HCT116 (cell line): ENCODE data around the gene YEATS4. TPM values are rescaled to one million over a fixed set of nuclear protein-coding genes. Genes with fewer than 3 reads are reported as not detected.

ENCODE experiments used
- ATAC-seq: fragments of 200-7000 bp; cut with Tn5 transposase; 2 replicates; pipeline ENCODE4 v1.9.1; 2020; ENCODE audit warnings: mild to moderate bottlenecking, moderate library complexity
- BruUV-seq: library from RNA; stranded (reverse); fragments of 400-500 nt; replicated peaks from 2 replicates; lab custom pipeline; 2021; lab: Mats Ljungman, UMichigan
- CTCF ChIA-PET: fragments of 300-600 bp; sonication (Branson Sonifier 250); formaldehyde crosslinking; loops from one replicate; lab custom pipeline; 2021; ENCODE audit warnings: antibody characterized with exemption; lab: Charles Lee
- POLR2A ChIA-PET: fragments of 300-600, 350-600 bp; sonication (Branson Sonifier 250); formaldehyde crosslinking; loops from one replicate; lab custom pipeline; 2021; ENCODE audit warnings: antibody characterized with exemption; lab: Charles Lee
- RAD21 ChIA-PET, 2 experiments: fragments of 300-600 bp; sonication (Branson Sonifier 250); formaldehyde crosslinking; loops; one replicate each; lab custom pipeline; 2023; ENCODE audit warnings: low total read pairs in 2 of 2; ENCODE audit not compliant: uncharacterized antibody in 2 of 2, unreplicated experiment in 2 of 2, low non-redundant PET in 1 of 2; lab: Charles Lee
- DNase-seq: peaks from one replicate; pipeline ENCODE4 v3.0.0-alpha.2; 2010; ENCODE audit warnings: low read depth, low spot score
- H2AFZ ChIP-seq: fragments of 200-600 bp; shearing (Covaris generic), sonication (generic); 2 replicates; pipeline ENCODE4 v1.6.1; 2017; ENCODE audit warnings: low read depth, mixed run types, mixed read lengths, antibody characterized with exemption, low read length; ENCODE audit not compliant: poor library complexity, severe bottlenecking
- H3K27ac ChIP-seq: 2 replicates; pipeline ENCODE4 v1.5.1; 2012; ENCODE audit warnings: low read depth, low read length
- H3K27me3 ChIP-seq: fragments of 200-600 bp; sonication (generic); 2 replicates; pipeline ENCODE4 v1.6.1; 2016; ENCODE audit warnings: mixed run types, low read length, mixed read lengths; ENCODE audit not compliant: insufficient read depth
- H3K36me3 ChIP-seq, 2 experiments: fragments of 200-500 bp in 1 of 2; fragments of 200-600 bp in 1 of 2; sonication (Bioruptor generic) in 1 of 2; sonication (generic) in 1 of 2; 2 replicates each; pipeline versions ENCODE4 v1.5.1 to v1.6.1; 2014 to 2016; ENCODE audit warnings: low read length in 2 of 2, inconsistent platforms in 1 of 2, mixed read lengths in 1 of 2, mixed run types in 1 of 2; ENCODE audit not compliant: insufficient read depth in 2 of 2, control insufficient read depth in 1 of 2
- H3K4me1 ChIP-seq, 2 experiments: fragments of 200-600 bp in 1 of 2; sonication (generic) in 1 of 2; 2 replicates each; pipeline versions ENCODE4 v1.5.1 to v1.6.1; 2012 to 2017; ENCODE audit warnings: low read length in 2 of 2, inconsistent platforms in 1 of 2, mild to moderate bottlenecking in 1 of 2, mixed read lengths in 1 of 2, mixed run types in 1 of 2, moderate library complexity in 1 of 2; ENCODE audit not compliant: insufficient read depth in 2 of 2, control insufficient read depth in 1 of 2
- H3K4me2 ChIP-seq: fragments of 200-600 bp; sonication (generic); 2 replicates; pipeline ENCODE4 v1.6.1; 2017; ENCODE audit warnings: mixed run types, low read length, mixed read lengths
- H3K4me3 ChIP-seq, 2 experiments: fragments of 200-600 bp in 1 of 2; sonication (generic) in 1 of 2; replicated peaks in 1 of 2; 2 replicates each; pipeline ENCODE4 v1.5.1; 2011 to 2016; ENCODE audit warnings: low read length in 2 of 2, control low read depth in 1 of 2, low read depth in 1 of 2, mild to moderate bottlenecking in 1 of 2, mixed read lengths in 1 of 2, mixed run types in 1 of 2
- H3K79me2 ChIP-seq: fragments of 200-600 bp; sonication (generic); 2 replicates; pipeline ENCODE4 v1.6.1; 2017; ENCODE audit warnings: mild to moderate bottlenecking, mixed run types, low read length, moderate library complexity, mixed read lengths; ENCODE audit not compliant: insufficient read depth
- H3K9ac ChIP-seq: fragments of 200-600 bp; sonication (generic); 2 replicates; pipeline ENCODE4 v1.6.1; 2016; ENCODE audit warnings: low read length, mixed read lengths
- H3K9me2 ChIP-seq: fragments of 200-600 bp; sonication (generic), shearing (Covaris generic); 2 replicates; pipeline ENCODE4 v1.6.1; 2017; ENCODE audit warnings: mixed run types, mild to moderate bottlenecking, moderate library complexity; ENCODE audit not compliant: insufficient read depth
- H3K9me3 ChIP-seq, 2 experiments: fragments of 200-500 bp in 1 of 2; fragments of 200-600 bp in 1 of 2; sonication (Bioruptor generic) in 1 of 2; sonication (generic) in 1 of 2; 2 replicates each; pipeline ENCODE4 v1.6.1; 2014 to 2017; ENCODE audit warnings: low read length in 2 of 2, mixed read lengths in 2 of 2, inconsistent platforms in 1 of 2, low read depth in 1 of 2, mild to moderate bottlenecking in 1 of 2, mixed run types in 1 of 2, moderate library complexity in 1 of 2; ENCODE audit not compliant: control insufficient read depth in 1 of 2, insufficient read depth in 1 of 2
- H4K20me1 ChIP-seq: fragments of 200-600 bp; sonication (generic), shearing (Covaris generic); 2 replicates; pipeline ENCODE4 v1.6.1; 2017; ENCODE audit warnings: mixed run types, mild to moderate bottlenecking, moderate library complexity; ENCODE audit not compliant: insufficient read depth
- CBX3 ChIP-seq: IDR thresholded peaks from 2 replicates; pipeline ENCODE4 v1.6.1; 2012; ENCODE audit warnings: low read depth
- CEBPB ChIP-seq: IDR thresholded peaks from 2 replicates; pipeline ENCODE4 v1.6.1; 2012; ENCODE audit warnings: low read depth
- ELF1 ChIP-seq: IDR thresholded peaks from 2 replicates; pipeline ENCODE4 v1.6.1; 2012; ENCODE audit warnings: low read depth, borderline replicate concordance
- EZH2 ChIP-seq: fragments of 200-600 bp; sonication (generic); IDR thresholded peaks from 2 replicates; pipeline ENCODE4 v1.6.1; 2017; ENCODE audit warnings: antibody characterized with exemption, mixed run types
- JUND ChIP-seq: IDR thresholded peaks from 2 replicates; pipeline ENCODE4 v1.6.1; 2012
- POLR2A ChIP-seq: IDR thresholded peaks from 2 replicates; pipeline ENCODE4 v1.7.0; 2011; ENCODE audit warnings: borderline replicate concordance; ENCODE audit not compliant: insufficient read depth, insufficient read length; ENCODE audit errors: extremely low read depth
- RAD21 ChIP-seq: IDR thresholded peaks from 2 replicates; pipeline ENCODE4 v1.6.1; 2012; ENCODE audit warnings: low read depth, mild to moderate bottlenecking
- SRF ChIP-seq: IDR thresholded peaks from 2 replicates; pipeline ENCODE4 v1.6.1; 2012; ENCODE audit warnings: low read depth
- TCF7L2 ChIP-seq: IDR thresholded peaks from 2 replicates; pipeline ENCODE4 v1.7.0; 2011; ENCODE audit warnings: borderline replicate concordance, inconsistent platforms; ENCODE audit not compliant: insufficient read depth, insufficient read length; ENCODE audit errors: extremely low read depth
- ZFX ChIP-seq: fragments of 450-650 bp; IDR thresholded peaks from 2 replicates; pipeline ENCODE4 v1.6.1; 2017
- ZNF274 ChIP-seq: fragments of 200-500 bp; sonication (Bioruptor generic); IDR thresholded peaks from 2 replicates; pipeline ENCODE4 v1.6.1; 2014; ENCODE audit warnings: mild to moderate bottlenecking, low read depth, low read length, inconsistent platforms
- intact Hi-C: fragments of 100-400 bp; cut with micrococcal nuclease; formaldehyde crosslinking; loops from 2 replicates; pipeline ENCODE4 v1.10.0; 2022
- total RNA-seq: library from RNA; stranded (reverse); gene quantifications from one replicate; pipeline ENCODE4 v1.2.1, GENCODE V29; 2021; ENCODE audit not compliant: unreplicated experiment
- TF ChIP-seq, protein P1 (sequence below): IDR thresholded peaks from 2 replicates; pipeline ENCODE4 v1.6.1; 2011; ENCODE audit warnings: mild to moderate bottlenecking, low read length, moderate library complexity; ENCODE audit not compliant: insufficient replicate concordance; ENCODE audit errors: extremely low read depth
- TF ChIP-seq, protein P2 (sequence below): IDR thresholded peaks from 2 replicates; pipeline ENCODE4 v1.6.1; 2012
- TF ChIP-seq, protein P3 (sequence below), 3 experiments: fragments of 200-600 bp in 1 of 3; sonication (generic) in 1 of 3; IDR thresholded peaks in 2 of 3; conservative IDR thresholded peaks in 1 of 3; 2 replicates each; pipeline ENCODE4 v1.5.1; 2012 to 2017; ENCODE audit warnings: low read depth in 2 of 3, low read length in 2 of 3, antibody characterized with exemption in 1 of 3, borderline replicate concordance in 1 of 3, control low read depth in 1 of 3, mild to moderate bottlenecking in 1 of 3, mixed read lengths in 1 of 3, mixed run types in 1 of 3, moderate library complexity in 1 of 3; ENCODE audit not compliant: insufficient read depth in 1 of 3

Gene YEATS4
- total RNA-seq, 1 experiment from 2014 or later = 32.0 TPM

DNA sequence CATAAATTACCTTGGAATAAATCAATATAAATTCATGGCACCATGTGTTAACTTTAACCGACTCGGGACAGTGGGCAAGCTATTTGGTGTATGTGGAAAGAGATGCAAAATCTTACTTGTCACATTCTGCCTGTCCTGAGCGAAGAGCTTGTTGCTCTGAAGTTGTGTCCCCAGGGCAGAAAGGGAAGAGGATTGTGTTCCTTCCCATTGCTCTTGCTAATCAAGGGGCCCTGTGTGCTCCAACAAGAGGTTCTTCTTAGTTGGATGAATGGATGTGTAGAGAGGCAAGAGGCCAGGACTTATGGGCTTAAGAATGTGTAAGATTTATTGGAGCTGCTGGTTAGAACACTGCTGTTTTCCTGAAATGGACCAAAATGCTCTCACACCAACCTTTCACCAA lies 74.1 kb downstream of the YEATS4 start (continued):
- TF ChIP-seq, protein P1, sequence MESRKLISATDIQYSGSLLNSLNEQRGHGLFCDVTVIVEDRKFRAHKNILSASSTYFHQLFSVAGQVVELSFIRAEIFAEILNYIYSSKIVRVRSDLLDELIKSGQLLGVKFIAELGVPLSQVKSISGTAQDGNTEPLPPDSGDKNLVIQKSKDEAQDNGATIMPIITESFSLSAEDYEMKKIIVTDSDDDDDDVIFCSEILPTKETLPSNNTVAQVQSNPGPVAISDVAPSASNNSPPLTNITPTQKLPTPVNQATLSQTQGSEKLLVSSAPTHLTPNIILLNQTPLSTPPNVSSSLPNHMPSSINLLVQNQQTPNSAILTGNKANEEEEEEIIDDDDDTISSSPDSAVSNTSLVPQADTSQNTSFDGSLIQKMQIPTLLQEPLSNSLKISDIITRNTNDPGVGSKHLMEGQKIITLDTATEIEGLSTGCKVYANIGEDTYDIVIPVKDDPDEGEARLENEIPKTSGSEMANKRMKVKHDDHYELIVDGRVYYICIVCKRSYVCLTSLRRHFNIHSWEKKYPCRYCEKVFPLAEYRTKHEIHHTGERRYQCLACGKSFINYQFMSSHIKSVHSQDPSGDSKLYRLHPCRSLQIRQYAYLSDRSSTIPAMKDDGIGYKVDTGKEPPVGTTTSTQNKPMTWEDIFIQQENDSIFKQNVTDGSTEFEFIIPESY = no peak
- no peak for TF ChIP-seq ZNF274
- no peak for TF ChIP-seq JUND
- TF ChIP-seq POLR2A = no peak
- TF ChIP-seq TCF7L2 = no peak
- no peak for TF ChIP-seq CEBPB
- TF ChIP-seq EZH2 = no peak
- TF ChIP-seq CBX3 = no peak
- TF ChIP-seq, protein P2, sequence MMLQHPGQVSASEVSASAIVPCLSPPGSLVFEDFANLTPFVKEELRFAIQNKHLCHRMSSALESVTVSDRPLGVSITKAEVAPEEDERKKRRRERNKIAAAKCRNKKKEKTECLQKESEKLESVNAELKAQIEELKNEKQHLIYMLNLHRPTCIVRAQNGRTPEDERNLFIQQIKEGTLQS = no peak
- TF ChIP-seq, protein P3, sequence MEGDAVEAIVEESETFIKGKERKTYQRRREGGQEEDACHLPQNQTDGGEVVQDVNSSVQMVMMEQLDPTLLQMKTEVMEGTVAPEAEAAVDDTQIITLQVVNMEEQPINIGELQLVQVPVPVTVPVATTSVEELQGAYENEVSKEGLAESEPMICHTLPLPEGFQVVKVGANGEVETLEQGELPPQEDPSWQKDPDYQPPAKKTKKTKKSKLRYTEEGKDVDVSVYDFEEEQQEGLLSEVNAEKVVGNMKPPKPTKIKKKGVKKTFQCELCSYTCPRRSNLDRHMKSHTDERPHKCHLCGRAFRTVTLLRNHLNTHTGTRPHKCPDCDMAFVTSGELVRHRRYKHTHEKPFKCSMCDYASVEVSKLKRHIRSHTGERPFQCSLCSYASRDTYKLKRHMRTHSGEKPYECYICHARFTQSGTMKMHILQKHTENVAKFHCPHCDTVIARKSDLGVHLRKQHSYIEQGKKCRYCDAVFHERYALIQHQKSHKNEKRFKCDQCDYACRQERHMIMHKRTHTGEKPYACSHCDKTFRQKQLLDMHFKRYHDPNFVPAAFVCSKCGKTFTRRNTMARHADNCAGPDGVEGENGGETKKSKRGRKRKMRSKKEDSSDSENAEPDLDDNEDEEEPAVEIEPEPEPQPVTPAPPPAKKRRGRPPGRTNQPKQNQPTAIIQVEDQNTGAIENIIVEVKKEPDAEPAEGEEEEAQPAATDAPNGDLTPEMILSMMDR (IDR thresholded peaks at IDR 0.05 in 2 of 3, conservative IDR thresholded peaks at IDR 0.05 in 1 of 3; ENCODE audit: borderline replicate concordance in 1 of 3, insufficient read depth in 1 of 3, low read depth in 2 of 3, low read length in 2 of 3) = no peak

DNA sequence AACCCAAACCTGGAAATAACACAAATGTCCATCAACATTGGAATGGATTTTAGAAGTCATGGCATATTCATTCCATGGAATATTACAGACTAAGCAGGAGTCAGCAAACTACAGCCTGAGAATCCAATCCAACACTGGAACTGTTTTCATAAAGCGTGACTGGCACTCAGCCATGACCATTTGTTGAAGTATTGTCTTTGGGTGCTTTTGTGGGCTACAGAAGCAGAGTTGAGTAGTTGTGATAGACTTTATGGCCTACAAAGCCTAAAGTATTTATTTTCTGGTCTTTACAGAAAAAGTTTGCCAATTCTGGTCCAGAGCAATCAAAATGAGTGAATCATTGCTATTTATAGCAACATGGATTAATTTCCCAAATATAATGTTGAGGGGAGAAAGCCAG lies 76.1 kb downstream of the YEATS4 start:
- Histone ChIP-seq H3K27ac (no peak overlapping the region), H3K4me2 (no peak overlapping the region), H3K27me3 (no peaks in the 10 kb centered on the region), H3K79me2 (no peaks in the 10 kb centered on the region), H3K9ac (no peak overlapping the region), H4K20me1 (no peaks in the 10 kb centered on the region), H3K9me3 (no peaks in the 10 kb centered on the region), H3K4me3 (no peak overlapping the region), H2AFZ (no peak overlapping the region), H3K4me1 (no peaks in the 10 kb centered on the region), H3K36me3 (no peaks in the 10 kb centered on the region), H3K9me2 (no peaks in the 10 kb centered on the region)
- no TSS peak for BruUV-seq
- no peak for ATAC-seq
- no peak for DNase-seq
- TF ChIP-seq JUND = no peak
- no peak for TF ChIP-seq CBX3
- TF ChIP-seq ZFX = no peak
- no peak for TF ChIP-seq ELF1
- no peak for TF ChIP-seq SRF
- no peak for TF ChIP-seq RAD21
- ChIA-PET POLR2A (no interaction called here), CTCF (no interaction called here), RAD21 (no interaction called here)
- intact Hi-C loops = no loop called here
